Mammary epithelial cell (primary cell): ENCODE results near the gene UBE2N.
"Not testable (repeated sequence)": the region's sequence is repeated elsewhere in the genome, so short reads cannot be mapped to it uniquely, and the experiment has no call there.

Experiments
- CTCF ChIP-seq, 2 donors: IDR thresholded peaks in 1 of 2; conservative IDR thresholded peaks in 1 of 2; 2 replicates each; pipeline ENCODE4 v1.5.1; 2011 to 2012; ENCODE audit warnings: inconsistent platforms in 2 of 2, low read length in 2 of 2, mild to moderate bottlenecking in 2 of 2, control low read depth in 1 of 2, low read depth in 1 of 2; ENCODE audit not compliant: insufficient read depth in 1 of 2; ENCODE audit errors: extremely low read depth in 1 of 2
- EZH2 ChIP-seq: IDR thresholded peaks from 2 replicates; pipeline ENCODE4 v1.6.1; 2012; ENCODE audit warnings: low read length, inconsistent platforms, borderline replicate concordance

GRCh38 chr12:93411060-93411459 is 30.7 kb downstream of the UBE2N start:
- not testable (repeated sequence) for TF ChIP-seq EZH2; CTCF (conservative IDR thresholded peaks at IDR 0.05 in 1 of 2, IDR thresholded peaks at IDR 0.05 in 1 of 2; ENCODE audit: extremely low read depth in 1 of 2, insufficient read depth in 1 of 2, low read depth in 1 of 2, low read length in 2 of 2)
